ENCODE data around the gene ICAM4. TPM values are rescaled to one million over a fixed set of nuclear protein-coding genes. Genes with fewer than 3 reads are reported as not detected.

Gene ICAM4
- total and polyA plus RNA-seq, 2 of the 13 experiments (the other 11 are each of a cell fraction or from before 2014, with no cell fraction given), result 2.9 to 4.0 TPM

GRCh38 chr19:10315335-10316214 lies 28.8 kb downstream of the ICAM4 start, which contains the start of gene FDX2 (continued):
- TF ChIP-seq, protein P1, sequence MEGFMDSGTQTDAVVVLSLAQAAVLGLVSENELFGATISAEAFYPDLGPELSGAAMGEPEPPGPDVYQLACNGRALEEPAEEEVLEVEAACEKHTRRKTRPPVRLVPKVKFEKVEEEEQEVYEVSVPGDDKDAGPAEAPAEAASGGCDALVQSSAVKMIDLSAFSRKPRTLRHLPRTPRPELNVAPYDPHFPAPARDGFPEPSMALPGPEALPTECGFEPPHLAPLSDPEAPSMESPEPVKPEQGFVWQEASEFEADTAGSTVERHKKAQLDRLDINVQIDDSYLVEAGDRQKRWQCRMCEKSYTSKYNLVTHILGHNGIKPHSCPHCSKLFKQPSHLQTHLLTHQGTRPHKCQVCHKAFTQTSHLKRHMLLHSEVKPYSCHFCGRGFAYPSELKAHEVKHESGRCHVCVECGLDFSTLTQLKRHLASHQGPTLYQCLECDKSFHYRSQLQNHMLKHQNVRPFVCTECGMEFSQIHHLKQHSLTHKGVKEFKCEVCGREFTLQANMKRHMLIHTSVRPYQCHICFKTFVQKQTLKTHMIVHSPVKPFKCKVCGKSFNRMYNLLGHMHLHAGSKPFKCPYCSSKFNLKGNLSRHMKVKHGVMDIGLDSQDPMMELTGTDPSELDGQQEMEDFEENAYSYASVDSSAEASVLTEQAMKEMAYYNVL (CRISPR knock-in tag; IDR thresholded peaks at IDR 0.05; ENCODE audit: borderline replicate concordance), result no peak
- TF ChIP-seq TBL1XR1 (IDR thresholded peaks at IDR 0.05; ENCODE audit: borderline replicate concordance, low read length, partially characterized antibody) (peak; percentile 60), AGO2 (optimal IDR thresholded peaks at IDR 0.05; ENCODE audit: low read depth, low read length) (peak; percentile 96), ONECUT2 (CRISPR knock-in tag; IDR thresholded peaks at IDR 0.05) (peak; percentile 65; the same call in 1 of the 2 replicates), HNRNPL (IDR thresholded peaks at IDR 0.05; ENCODE audit: low read depth, low read length) (peak; percentile 88; the same call in 1 of the 2 replicates), ARID2 (CRISPR knock-in tag; IDR thresholded peaks at IDR 0.05; ENCODE audit: borderline replicate concordance) (no peak), KDM4B (CRISPR knock-in tag; IDR thresholded peaks at IDR 0.05) (peak; percentile 50; the same call in 1 of the 2 replicates), ASH2L (IDR thresholded peaks at IDR 0.05; ENCODE audit: insufficient read length, low read depth, low read length) (peak; percentile 94), CBFB (CRISPR knock-in tag; IDR thresholded peaks at IDR 0.05) (peak; percentile 36; the same call in 1 of the 2 replicates), RXRA (CRISPR knock-in tag; IDR thresholded peaks at IDR 0.05) (peak; percentile 61; the same call in 1 of the 2 replicates), PPARG (CRISPR knock-in tag; conservative IDR thresholded peaks at IDR 0.05) (peak; percentile 31; the same call in 1 of the 2 replicates), RARG (CRISPR knock-in tag; IDR thresholded peaks at IDR 0.05; ENCODE audit: low read depth) (no peak), ZBTB42 (CRISPR knock-in tag; IDR thresholded peaks at IDR 0.05) (0 out of 2 replicates have a peak, but pooled peaks have one; percentile 22), ETV5 (CRISPR knock-in tag; IDR thresholded peaks at IDR 0.05; ENCODE audit: borderline replicate concordance) (peak; percentile 56; the same call in 1 of the 2 replicates), ZNF552 (CRISPR knock-in tag; IDR thresholded peaks at IDR 0.05; ENCODE audit: borderline replicate concordance) (no peak; the same call in 1 of the 2 replicates), ZNF407 (CRISPR knock-in tag; IDR thresholded peaks at IDR 0.05; ENCODE audit: not compliant biosample characterization) (peak; percentile 78), AKAP8 (CRISPR knock-in tag; IDR thresholded peaks at IDR 0.05) (no peak)
- TF ChIP-seq, protein P2, sequence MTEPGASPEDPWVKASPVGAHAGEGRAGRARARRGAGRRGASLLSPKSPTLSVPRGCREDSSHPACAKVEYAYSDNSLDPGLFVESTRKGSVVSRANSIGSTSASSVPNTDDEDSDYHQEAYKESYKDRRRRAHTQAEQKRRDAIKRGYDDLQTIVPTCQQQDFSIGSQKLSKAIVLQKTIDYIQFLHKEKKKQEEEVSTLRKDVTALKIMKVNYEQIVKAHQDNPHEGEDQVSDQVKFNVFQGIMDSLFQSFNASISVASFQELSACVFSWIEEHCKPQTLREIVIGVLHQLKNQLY (CRISPR knock-in tag; IDR thresholded peaks at IDR 0.05), result peak; percentile 72
